Peyer's patch (tissue), 4 donors: ENCODE data around the gene KYNU.

ENCODE experiments used
- POLR2A ChIP-seq, 2 donors: fragments of 450-650 bp; IDR thresholded peaks; one replicate each; pipeline ENCODE4 v1.5.1; 2017; ENCODE audit warnings: antibody characterized with exemption in 2 of 2, mild to moderate bottlenecking in 2 of 2, moderate library complexity in 2 of 2
- TF ChIP-seq, protein P1 (sequence below), 6 experiments: fragments of 450-650 bp in 4 of 6; fragments of 200-600 bp in 2 of 6; sonication (generic) in 1 of 6; IDR thresholded peaks; one replicate each; pipeline ENCODE4 v1.5.1; 2017 to 2019; ENCODE audit warnings: antibody characterized with exemption in 6 of 6, mild to moderate bottlenecking in 3 of 6, moderate library complexity in 1 of 6

DNA sequence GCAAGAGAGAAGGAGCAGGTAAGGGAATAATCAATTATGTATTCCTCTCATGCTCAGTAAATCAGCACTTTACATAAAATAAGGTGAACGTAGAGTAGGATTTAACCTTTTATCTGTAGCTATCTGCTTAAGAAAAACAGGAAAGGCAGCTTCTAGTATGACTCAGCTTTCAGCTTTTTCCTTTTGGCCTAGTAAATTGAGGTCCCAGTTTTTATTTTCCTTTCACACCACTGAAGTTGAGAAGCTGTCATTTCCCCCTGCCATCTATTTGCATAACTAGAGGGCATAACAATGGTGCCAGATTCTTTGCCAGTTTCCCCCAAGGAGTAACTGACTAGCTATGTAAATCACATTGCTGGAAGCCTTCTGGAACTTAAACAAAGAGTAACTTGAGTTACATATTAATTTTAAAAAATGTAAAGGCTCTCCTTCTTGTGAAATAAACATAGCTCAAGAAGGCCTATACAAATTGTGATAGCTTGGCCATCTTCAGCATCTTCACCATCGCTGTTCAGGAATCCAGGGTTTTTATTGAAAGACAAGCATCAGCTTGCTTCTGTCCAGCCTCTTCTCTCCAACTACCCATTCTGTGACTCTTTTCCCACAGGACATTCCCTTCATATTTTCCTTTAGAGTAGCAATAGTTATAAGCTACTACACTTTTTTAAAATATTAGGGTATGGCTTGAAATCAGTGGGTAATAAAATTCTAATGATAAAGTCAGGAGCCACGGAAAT, 97.0 kb downstream of the KYNU start:
- TF ChIP-seq, protein P1, sequence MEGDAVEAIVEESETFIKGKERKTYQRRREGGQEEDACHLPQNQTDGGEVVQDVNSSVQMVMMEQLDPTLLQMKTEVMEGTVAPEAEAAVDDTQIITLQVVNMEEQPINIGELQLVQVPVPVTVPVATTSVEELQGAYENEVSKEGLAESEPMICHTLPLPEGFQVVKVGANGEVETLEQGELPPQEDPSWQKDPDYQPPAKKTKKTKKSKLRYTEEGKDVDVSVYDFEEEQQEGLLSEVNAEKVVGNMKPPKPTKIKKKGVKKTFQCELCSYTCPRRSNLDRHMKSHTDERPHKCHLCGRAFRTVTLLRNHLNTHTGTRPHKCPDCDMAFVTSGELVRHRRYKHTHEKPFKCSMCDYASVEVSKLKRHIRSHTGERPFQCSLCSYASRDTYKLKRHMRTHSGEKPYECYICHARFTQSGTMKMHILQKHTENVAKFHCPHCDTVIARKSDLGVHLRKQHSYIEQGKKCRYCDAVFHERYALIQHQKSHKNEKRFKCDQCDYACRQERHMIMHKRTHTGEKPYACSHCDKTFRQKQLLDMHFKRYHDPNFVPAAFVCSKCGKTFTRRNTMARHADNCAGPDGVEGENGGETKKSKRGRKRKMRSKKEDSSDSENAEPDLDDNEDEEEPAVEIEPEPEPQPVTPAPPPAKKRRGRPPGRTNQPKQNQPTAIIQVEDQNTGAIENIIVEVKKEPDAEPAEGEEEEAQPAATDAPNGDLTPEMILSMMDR (IDR thresholded peaks at IDR 0.05): no peak
- TF ChIP-seq POLR2A (IDR thresholded peaks at IDR 0.05): no peak
